GM19395 (cell line): Measurements from ENCODE around the gene C17orf107.
A peak's percentile ranks its signal among the peaks of the same experiment; 100 is the strongest.

Experiments
- ATAC-seq: cut with Tn5 transposase; IDR thresholded peaks from one replicate; pipeline ENCODE4 v1.9.1; 2021; ENCODE audit warnings: mild to moderate bottlenecking, moderate library complexity; ENCODE audit not compliant: unreplicated experiment

C17orf107 gene

DNA sequence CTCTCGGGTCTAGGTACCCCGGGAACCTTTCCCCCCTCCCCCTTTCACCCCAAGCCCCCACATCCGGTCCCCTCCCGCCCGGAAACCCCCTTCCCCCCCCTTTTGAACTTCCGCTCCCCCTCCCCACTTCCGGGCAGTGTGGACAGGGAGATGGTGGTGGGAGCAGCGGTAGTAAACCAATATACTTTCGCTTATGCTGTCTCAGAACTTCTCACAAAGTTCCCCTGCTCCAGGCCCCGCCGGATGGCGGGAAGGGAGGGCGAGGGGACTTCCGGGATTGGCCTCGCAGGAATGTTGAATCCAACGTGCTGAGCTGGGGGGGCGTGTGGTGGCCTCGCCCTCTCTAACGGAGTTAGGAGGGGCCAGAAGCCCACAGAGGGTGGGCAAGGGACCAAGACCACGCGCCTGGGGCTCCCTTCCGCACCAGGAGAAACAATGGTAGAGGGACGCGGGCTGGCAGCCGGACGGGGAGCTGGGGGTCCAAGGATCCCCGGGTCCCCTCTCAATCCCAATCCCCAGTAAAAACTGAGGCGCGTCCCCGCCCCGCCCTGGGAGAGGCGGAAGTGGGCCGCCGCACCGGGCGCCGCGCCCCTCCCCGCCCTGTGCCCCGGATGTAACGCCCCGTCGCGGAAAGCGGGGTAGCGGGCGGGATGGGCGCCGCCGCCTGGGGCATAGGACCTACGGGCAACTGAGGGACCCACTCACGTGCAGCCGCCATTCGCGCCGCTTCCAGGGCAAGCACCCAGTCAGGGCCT is 48.3 kb downstream of the C17orf107 start:
- ATAC-seq, result no peak

DNA sequence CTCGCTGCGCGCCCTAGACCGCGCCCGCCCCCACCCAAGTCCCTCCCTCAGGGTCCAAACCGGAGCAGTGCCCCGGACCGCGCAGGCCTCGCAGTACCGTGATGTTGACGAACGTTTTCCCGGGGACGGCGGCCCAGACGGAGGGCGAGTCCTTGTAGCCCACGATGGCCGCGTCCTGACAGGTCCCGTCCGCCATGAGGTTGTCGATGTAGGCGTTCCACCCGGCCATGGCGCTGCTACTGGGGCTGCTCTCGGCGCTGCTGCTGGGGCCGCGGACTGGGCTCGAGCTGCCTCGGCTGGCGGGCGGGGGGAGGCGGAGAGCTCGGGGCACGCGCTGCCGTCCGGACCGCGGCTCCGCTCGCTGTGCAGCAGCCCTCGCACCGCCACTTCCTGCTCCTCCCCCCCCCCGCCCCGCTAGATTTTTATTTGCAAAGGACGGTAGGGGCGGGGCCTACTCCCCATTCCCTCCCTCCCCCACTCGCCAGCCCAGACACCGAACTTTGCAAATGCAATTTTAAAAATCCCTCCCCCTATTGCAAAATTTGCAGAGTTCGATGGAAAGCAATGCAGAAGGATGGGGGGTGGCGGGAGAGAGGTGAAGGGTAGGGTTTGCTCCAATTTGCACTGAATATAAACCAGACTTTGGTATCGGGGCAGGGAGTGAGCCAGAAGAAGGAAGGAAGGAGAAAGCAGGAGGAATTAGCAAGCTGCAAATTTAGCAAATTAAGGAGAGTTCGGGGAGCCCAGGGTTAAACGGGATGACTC is 49.0 kb downstream of the C17orf107 start, which contains the start of gene PFN1:
TSS of gene PFN1 (minus strand) at position 365 of the 765 bp plus-strand sequence. CDS start at position 229, 136 bp downstream.
- no peak for ATAC-seq

DNA sequence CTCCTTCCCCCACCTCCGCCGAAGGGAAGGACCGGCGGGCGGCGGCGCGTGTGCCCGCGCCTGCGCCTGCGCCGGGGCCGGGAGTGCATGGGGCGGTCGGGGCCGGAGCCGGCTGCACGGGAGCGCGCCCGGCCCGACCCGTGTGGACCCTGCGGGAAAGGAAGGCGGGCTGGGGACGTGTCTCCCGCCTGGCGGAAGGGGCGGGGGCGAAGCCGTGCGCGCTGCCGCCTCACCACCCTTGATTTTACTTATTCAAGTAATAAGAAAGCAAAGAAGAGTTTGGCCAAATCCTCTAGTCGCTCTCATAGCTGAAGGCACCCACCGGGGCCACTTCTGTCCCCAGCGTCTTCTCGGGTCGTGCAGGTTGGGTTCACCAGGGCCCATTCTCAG is 49.6 kb downstream of the C17orf107 start:
- peak; percentile 37 for ATAC-seq

DNA sequence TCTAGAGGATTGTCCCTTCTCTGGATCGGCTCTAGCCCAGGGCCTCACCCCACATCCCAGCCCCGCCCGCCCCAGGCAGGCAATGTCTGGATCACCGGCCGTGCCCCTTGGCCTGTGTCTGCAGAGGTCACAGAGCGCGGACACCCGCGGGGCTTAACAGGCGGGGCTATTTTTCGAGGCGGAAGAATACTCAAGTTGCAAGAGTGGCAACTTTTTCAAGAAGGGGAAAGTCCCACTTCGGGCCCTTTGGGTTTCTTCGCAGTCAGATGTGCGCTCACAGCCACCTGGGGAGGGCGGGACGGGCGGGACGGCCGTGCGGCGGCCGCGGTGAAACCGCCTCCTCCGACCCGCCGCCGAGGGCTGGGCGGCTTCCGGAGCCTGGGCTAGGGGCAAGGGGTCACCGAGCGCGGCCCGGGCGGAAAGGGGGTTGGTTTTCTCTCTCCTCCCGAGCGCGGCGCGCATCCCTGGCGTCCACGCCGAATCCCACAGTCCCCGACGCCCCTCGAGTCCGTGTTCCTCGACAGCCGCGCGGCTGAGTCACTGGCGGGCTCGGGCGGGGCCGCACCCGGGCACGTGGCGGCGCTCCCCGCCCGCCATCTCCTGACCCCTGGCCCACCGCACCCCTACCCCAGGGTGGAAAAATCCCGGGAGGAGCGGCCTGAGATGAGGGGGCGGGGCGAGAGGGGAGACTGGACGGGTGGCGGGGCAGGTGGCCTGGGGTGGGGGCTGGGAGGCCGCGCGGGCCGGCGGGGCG is 50.2 kb downstream of the C17orf107 start:
- ATAC-seq, result peak; percentile 35

DNA sequence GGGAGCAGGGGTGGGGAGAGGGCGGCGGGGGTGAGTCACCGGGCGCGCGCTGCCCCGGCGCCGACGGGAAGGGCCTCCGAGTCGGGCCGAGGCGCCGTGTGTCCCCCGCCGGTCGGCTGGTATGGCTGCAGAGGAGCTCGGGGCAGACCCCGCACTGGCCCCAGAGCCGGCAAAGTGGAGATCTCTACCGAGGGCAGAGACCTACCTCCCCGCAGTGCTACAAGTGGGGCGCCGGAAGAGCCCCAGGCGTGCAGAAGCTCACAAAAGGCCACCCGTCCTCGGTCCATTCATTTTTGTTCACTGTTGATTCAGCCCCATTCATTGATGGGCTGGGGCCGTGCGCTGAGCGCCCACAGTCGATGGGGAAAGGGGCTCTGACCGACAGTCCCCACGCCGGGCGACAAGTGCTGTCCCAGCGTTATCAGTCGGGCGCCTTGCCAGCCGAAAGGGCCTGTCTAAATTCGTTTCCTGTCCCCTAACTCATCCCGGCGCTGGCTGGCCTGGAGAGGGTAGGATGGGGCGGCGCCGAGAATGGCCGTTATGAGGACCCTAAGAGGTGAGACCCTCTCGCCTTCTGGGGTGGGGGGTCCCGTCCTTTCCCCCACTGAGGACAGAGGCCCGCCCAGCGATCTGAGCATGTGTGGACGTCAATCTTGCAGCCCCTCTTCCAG is 50.9 kb downstream of the C17orf107 start:
- ATAC-seq, result no peak

DNA sequence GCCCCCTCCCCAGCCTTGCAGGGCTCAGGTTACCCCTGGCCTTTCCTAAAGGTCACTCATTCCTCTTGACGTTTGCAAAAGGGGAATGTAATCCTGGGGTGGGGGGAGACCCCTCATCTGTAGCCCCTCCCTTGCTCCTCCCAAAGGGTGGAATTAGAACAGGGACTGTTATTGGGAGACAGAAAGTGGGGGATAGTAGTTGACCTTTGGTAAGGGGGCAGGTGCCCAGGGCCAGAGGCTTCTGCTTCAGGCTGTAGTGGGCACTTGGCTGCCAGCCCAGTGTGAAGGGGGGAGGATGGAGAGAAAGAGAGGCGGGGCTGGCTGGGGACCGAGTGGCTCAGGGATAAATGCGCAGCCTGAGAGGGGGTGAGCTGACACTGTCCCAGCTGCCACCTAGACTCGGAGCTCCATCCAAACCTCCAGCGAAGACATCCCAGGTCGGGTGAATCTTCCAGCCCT is 51.4 kb downstream of the C17orf107 start, which contains the start of gene ENO3:
TSS of gene ENO3 (plus strand) at position 374 of the 459 bp plus-strand sequence. CDS start 711 bp downstream, outside the sequence.
- ATAC-seq, result no peak

DNA sequence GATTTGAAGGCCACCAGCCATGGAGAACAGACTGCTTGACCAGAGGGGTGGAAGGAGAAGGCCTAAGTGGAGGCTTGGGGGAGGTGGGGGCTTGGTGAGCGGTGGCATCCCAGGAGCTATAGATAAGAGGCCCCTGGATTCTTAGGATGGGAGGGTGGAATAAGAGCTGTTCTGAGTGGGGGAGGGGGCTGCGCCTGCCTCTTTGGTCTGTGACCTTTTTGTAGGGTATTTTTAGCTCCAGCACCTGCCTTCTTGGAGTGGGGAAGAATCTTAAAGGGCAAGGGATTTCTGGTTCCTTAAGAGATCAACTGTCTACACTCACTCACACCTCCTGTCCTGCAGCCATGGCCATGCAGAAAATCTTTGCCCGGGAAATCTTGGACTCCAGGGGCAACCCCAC is 52.1 kb downstream of the C17orf107 start:
- ATAC-seq, result no peak
